Activated CD4-positive, CD25-positive, alpha-beta regulatory T cell (primary cell): Measurements from ENCODE around the gene HNRNPC.
"Not testable (repeated sequence)": the region's sequence is repeated elsewhere in the genome, so short reads cannot be mapped to it uniquely, and the experiment has no call there.

Experiments used
- DNase-seq, 4 experiments: peaks; one replicate each; lab custom pipeline; 2025; lab: John Stamatoyannopoulos, UW

HNRNPC gene

GRCh38 chr14:21244544-21244943, 24.7 kb downstream of the HNRNPC start:
- DNase-seq: no peak

DNA sequence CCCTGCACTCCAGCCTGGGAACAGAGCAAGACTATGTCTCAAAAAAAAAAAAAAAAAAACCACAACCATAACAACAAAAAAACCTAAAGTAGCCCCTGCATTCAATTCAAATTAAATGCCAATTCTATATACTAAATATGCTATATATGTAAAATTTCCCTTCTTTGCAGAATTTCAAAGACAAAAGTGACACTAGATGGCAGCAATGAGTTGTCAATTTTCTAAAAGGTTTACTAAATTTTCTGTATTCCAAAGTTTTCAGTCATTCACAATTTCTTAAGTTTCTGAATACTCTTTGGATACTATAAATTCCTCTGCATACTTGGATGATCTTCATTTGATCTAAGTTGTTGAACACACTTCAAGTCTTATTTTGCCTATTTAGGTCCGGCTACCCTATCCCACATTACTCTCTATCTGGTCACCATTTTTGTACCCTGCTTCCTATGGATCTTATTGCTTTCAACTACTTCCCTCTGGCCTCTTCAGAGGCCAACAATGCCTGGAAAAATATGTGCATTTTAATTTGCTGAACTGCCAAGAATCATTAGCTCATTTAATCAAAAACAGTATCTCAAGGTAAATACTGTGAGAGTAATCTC, 27.9 kb downstream of the HNRNPC start:
- DNase-seq: no peak

DNA sequence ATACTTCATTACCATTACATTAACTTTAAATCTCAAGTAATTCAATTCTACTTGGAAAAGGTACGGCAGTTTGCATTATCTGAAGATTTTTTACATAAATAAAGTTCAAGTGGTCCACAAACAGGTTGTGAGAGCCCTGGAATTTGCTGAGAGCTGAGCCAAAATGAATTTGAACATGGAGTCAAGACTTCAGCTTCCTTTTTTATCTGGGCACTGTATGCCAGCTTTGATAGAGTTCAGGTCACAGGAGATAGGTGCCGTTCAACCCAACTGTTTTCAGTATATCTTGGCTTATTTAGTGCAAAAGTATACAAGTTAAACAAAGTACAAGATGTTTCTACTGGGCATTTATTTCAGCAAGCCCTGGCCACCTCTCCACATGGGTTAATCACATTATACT, 28.8 kb downstream of the HNRNPC start:
- DNase-seq: no peak

DNA sequence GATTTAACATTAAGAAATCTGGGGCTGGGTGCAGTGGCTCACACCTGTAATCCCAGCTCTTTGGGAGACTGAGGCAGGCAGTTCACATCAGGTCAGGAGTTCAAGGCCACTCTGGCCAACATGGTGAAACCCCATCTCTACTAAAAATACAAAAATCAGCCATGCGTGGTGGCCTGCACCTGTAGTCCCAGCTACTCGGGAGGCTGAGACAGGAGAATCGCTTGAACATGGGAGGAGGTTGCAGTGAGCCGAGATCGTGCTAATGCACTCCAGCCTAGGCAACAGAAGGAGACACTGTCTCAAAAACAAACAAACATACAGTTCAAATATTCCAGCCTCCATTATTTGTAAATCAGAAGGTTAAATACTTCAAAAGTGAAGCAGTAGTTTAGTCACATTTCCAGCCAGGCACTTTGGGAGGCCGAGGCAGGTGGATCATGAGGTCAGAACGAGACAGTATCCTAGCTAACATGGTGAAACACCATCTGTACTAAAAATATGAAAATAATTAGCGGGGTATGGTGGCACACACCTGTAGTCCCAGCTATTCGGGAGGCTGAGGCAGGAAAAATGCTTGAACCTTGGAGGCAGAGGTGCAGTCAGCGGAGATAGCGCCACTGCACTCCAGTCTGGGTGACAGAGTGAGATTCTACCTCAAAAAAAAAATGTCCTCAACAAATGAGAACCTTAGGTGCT, 30.3 kb downstream of the HNRNPC start:
- DNase-seq: no peak

DNA sequence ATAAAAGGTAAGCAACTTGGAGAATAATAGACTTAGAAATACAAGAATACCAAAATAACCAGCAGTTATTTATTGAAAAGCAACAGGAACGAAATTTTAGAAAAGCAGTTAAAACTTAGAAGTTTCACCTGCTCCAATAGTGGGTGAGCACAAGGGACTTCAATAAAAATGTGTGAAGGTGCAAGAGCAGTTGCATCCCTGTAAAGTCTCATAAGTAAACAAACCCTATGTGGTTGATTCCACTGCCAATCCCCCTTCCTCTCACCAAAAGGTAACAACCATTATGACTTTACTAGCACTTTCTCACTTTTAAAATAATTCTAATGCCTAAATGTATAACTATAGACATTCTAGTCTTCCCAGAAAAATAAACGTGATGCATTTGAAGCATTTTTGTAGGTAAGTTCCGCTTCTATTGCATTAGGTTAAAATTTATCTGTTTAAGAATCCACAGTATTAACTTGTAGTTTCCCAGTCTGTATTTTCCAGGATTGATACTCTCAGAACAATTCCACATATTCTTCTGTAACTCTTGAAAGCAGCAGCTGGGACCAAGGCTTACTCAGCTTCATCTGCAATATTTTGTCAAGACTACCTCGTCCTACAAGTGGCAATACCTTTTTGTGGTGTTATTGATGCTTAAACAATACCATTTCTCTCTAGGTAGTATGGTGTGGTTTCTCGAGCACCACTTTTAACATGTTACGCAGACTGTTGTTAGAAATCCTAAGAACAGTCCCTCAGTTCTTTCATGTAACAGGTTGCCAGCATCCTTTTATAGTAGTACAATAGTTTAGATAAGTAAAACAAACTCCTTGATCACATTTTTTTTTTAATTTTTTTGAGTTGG, 32.1 kb downstream of the HNRNPC start:
- no peak for DNase-seq

GRCh38 chr14:21234112-21234511, 35.1 kb downstream of the HNRNPC start:
- no peak for DNase-seq

DNA sequence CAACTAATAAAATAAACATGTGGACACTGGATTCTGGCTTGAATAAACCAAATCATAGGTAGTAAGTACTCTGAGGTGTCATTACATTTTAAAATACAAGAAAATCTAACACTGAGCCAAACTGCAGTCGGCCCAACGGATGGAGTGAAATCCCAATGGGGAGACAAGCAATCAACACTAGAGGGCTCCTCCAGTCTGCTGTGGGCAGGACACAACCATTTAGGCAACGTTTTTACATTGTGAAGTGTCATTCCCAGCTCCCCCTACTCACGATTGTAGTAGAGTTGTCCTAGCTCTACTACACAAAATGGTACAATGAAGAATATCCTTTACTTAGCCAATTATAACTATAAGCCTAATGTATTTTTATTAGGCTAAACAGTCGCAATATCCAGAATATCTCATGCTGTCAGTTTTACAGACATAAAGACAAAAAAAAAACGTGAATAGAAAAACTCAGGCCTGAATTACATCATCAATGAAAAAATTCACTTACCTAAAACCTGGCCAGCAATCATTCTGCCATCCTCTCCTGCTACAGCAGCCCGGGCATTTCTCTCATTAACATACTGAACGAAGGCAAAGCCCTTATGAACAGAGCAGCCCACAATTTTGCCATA, 35.7 kb downstream of the HNRNPC start:
- DNase-seq: no peak

- DNase-seq: no peak
Observed at GRCh38 chr14:21231020-21231652, 38.1 kb downstream of the HNRNPC start.

GRCh38 chr14:21229821-21230220, 39.4 kb downstream of the HNRNPC start:
- DNase-seq: no peak

DNA sequence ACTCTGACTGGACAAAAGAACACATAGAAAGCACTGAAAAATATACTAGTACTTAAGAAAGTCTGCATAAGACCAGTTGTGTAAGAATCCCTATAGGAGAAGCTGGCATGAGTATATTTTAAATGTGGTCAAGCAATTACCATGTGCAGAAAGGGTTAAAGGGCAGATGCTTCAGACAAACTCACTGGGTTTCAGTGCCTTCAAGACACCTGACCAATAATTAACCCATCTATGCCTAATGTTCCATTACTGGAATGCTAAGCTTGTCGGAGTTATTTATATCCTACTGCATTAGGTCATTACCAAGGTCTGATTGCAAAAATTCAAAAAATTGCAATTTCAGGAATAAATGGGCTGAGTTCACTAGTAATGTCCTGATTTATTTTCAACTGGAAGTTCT, 41.3 kb downstream of the HNRNPC start:
- DNase-seq: no peak

DNA sequence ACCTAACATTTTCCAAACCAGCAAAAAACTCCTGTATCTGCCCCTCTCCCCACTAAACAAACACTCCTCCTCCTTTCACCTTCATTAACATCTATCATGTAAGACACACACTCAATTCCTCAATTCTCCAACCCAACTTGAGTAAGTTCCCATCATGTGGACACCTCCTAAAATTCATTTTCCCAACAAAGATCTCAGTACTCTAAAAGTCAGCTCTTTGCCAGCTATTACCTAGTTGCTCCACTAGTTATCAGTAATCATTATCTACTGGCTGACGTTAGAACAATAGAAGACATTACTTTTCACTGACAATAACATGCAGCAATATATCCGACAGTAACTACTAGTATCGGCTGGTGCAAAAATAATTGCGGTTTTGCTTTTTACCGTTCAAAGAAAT, 42.1 kb downstream of the HNRNPC start:
- DNase-seq: no peak

- DNase-seq: no peak
Observed at GRCh38 chr14:21226467-21226866, 42.8 kb downstream of the HNRNPC start.

GRCh38 chr14:21225164-21225563, 44.1 kb downstream of the HNRNPC start:
- DNase-seq: not testable (repeated sequence)

DNA sequence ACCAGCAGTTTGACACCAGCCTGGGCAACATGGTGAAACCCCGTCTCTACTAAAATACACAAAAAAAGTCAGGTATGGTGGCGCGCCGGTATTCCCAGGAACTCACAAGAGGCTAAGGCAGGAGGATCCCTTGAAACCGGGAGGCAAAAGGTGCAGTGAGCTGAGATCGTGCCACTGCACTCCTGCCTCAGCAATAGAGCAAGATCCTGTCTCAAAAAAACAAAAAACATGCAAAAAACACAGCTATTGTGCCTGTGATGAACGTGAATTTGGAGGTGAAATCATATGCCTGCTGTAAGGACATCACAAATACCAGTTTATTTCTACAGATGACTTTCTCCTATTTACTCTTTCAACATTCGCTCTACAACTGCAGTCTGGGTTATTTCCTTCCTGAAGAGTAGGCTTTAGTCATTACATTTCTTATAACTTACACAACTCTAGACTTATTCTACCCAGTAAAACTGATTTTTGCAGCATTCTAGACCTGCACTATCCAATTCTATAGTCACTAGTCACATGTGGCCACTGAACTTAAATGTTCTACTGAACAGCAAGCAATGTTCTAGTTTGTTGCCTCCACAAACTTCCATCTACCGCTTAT, 48.3 kb downstream of the HNRNPC start:
- DNase-seq: no peak

- DNase-seq: no peak
Observed at GRCh38 chr14:21219561-21220111, 49.6 kb downstream of the HNRNPC start.

DNA sequence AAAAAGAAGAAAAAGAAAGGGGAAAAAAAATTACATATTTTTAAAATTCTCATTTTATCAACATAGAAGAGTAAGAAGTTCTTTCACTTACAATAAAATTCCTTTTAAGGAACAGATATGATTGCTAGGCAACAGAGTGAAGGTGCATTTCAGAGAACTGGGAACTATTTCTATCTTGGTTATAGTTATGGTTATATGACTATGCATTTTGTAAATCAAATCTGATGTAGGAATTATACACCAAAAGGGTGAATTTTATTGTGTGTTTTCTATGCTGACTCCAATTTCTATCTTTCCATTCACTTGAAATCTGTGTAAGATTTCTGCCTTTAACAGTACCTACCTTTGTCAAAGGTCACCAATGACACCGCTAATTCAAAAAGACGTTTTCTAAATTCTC, 50.1 kb downstream of the HNRNPC start:
- no peak for DNase-seq

GRCh38 chr14:21215879-21216251, 53.4 kb downstream of the HNRNPC start:
- no peak for DNase-seq

DNA sequence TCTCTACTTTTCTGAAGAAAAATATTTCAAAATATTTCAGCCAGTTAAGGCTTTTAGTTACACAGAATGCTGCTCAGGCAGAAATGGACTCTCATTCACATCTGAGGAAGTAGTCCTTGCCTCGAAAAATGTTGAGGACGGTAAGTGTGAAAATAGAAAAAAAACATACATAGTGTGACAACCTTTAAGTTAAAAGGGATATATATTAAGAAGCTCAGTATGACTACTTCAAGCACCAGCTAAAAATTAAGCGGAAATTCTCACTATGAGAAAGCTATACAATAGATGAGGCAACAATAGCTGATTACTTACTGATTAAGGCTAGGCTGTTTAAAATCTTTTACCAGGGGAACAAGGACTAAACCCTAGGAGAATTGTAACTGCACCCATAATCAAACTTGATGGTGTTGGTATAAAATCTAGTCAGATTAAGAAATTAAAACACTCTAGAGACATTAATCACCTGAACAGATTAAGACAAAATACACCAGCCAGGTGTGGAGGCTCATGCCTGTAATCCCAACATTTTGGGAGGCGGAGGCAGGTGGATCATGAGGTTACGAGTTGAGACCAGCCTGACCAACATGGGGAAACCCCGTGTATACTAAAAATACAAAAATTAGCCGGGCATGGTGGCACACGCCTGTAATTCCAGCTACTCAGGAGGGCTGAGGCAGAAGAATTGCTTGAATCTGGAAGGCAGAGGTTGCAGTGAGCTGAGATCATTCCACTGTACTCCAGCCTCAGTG, 53.9 kb downstream of the HNRNPC start:
- DNase-seq: no peak

- no peak for DNase-seq
Observed at GRCh38 chr14:21213652-21214051, 55.6 kb downstream of the HNRNPC start.

DNA sequence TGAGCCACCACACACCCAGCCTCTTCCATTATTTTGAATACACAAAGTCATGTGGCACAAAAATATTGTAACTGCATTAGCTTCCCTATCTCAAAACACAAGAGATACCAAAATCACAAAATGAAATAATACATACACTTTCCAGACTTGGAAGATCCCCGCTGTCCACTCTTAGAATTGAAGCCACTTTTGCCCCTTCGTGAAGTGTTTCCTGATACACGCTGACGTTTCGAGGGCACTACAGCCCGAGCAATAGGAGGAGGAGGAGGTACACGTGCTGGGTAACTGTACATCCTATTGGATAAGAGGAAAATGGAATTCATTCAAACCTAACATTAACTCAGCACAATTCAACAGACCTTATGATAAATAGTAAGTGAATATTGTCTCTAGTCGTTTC, 56.4 kb downstream of the HNRNPC start:
- not testable (repeated sequence) for DNase-seq

- DNase-seq: no peak
Observed at GRCh38 chr14:21211509-21211908, 57.7 kb downstream of the HNRNPC start.
